ENCODE data around the gene SESTD1.

Gene SESTD1

GRCh38 chr2:179181002-179181401 is 83.6 kb downstream of the SESTD1 start:
- no peak for FAIRE-seq

GRCh38 chr2:179180242-179180641 is 84.4 kb downstream of the SESTD1 start:
- no peak for FAIRE-seq

GRCh38 chr2:179179719-179180118 is 84.9 kb downstream of the SESTD1 start:
- no peak for FAIRE-seq

DNA sequence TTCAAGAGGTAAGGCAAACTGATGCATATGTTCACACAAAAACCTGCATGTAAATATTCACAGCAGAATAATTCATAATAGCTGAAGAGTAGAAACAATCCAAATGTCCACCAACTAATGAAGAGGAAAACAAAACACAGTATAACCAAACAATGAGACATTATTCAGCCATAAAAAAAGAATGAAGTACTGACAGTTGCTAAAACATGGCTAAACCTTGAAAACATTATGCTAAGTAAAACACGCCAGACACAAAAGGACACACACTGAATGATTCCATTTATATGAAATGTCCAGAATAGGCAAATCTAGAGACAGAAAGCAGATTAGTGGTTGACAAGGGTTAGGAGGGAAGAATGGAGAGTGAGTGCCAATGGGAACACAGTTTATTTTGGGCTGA is 86.9 kb downstream of the SESTD1 start:
- no peak for FAIRE-seq

- no peak for FAIRE-seq
Measured at GRCh38 chr2:179174240-179174639, 90.4 kb downstream of the SESTD1 start.

DNA sequence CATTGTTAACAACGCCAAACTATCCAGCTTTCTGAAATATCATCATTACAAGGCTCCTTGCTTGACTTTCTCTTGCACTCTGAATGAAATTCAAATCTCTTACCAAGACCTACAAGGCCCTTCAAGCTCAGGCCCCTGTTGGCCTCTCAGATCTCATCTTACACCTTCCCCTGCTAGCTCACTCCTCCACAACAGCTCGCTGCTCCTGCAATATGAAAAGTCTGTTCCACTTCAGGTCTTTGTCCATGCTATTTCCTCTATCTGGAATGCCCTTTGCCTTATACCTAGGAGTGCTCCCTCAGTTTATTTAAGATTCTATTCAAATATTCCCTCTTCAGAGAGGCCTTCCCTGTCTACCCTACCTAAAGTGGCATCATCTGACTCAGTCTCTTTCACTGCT is 91.7 kb downstream of the SESTD1 start:
- no peak for FAIRE-seq

- no peak for FAIRE-seq
Measured at GRCh38 chr2:179171371-179171770, 93.3 kb downstream of the SESTD1 start.

DNA sequence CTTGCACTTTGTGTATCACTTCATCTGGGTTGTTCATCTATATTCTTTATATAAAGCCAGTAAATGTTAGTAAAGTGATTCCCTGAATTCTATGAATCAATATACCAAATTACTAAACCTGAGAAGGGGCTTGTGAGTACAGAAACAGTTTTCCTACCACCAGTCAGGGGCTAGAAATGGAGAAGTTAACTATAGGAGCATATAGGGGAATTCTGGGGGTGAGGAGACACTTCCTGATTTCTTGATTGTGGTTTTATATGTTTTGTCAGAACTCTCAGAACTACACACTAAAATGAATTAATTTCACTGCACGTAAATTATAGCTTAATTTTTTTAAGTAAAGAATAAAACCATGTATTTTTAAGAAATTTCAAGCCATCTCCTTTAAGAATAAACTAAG is 93.7 kb downstream of the SESTD1 start:
- FAIRE-seq = no peak

DNA sequence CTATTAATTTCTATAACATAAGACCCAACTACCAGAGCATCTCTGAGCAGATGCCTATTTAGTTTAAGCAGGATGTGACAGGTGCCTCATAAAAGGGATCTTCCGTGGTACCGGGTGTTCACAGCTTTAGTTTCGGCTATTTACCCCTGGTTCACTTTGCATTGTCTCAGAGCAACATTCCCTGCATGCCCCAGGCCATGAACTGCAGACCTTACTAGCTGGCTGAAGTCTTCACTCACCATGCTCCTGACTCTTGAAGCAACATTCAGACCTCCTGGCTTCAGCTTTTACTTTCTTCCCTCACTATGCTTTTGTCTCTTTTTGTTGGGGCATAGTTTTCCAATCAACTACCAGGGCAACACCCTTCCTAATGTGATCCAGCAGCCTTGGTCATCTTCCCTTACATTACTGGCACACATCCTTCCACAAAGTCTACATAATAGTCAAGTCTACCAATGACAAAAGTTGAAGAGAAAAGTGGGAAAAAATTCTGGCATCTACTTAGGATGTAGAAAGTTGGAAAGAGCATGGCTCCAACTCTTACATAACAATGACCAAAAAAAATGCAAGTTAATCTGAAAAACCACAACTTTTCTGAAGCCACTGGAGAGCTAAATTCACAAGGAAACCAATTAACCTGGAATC is 99.2 kb downstream of the SESTD1 start:
- FAIRE-seq = no peak

GRCh38 chr2:179141206-179141605 is 123.4 kb downstream of the SESTD1 start:
- no peak for FAIRE-seq

GRCh38 chr2:179140571-179140970 is 124.1 kb downstream of the SESTD1 start:
- no peak for FAIRE-seq

GRCh38 chr2:179139506-179139905 is 125.1 kb downstream of the SESTD1 start:
- FAIRE-seq = no peak

GRCh38 chr2:179137200-179137759 is 127.4 kb downstream of the SESTD1 start:
- no peak for FAIRE-seq

DNA sequence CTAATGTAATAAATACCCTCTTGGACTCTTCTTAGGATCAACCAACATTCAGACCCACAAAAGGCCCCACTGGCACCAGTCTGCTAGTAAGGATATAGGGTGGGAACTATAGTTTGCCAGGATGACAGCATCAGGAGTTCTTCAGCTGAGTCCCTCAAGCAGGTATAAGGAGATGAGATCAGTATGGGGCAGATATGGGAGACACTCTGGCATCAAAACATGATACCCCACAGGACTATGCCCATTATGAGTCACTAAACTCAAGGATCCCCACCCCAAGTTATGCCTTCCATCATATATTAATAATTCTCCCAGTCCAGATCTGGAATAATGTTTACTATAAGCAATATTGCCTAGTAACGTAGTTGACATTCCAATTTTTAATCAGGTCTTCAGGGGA is 131.6 kb downstream of the SESTD1 start:
- FAIRE-seq = no peak

GRCh38 chr2:179132076-179132475 is 132.6 kb downstream of the SESTD1 start:
- no peak for FAIRE-seq

DNA sequence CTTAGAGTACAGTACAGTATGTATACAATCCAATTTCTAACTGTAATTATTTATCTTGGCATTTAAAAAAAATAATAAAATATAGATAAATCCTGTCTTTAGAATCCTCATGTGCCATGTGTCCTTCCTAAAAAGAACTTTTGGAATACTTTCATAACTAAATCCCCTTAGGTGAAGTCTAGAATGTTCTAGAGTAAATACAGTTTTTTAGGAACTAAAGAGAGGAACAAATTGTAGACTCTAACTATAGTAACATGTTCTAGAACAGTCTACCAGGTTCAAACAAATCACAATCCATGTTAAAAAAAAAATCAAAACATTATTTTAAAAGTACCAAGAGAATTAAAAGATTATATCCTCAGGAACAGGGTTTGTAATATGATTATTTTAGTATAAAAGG is 134.1 kb downstream of the SESTD1 start:
- no peak for FAIRE-seq

DNA sequence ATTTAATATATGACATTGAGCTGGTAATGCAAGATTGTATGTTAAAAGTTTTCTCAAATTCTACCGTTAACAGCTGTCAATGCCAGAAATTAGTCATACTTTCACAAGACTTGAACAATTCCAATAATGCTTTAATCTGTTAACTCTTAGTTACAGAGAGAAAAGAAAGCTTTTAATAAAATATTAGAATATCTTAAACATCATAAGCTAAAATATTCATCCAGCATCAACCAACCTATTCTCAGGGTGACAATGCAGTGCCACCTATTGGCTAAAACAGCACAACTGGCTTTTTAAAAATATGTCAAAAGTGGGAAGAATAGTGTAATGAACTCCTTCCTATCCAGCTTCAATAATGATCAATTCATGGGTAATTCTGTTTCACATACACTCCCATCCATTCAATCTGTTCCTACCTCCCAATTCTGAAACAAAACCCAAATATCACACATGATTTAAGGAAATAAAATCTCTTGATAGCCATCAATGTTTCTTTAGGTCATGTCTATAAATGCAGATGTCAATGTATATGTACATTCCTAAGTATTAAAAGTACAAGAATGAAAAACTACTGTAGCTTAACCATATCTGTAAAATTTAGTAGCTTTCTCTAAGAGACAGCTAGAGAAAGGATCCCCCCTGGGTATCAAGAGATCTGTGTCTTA is 134.9 kb downstream of the SESTD1 start:
- FAIRE-seq = peak; percentile 73

- no peak for FAIRE-seq
Measured at GRCh38 chr2:179125404-179125803, 139.2 kb downstream of the SESTD1 start.

GRCh38 chr2:179124282-179124681 is 140.3 kb downstream of the SESTD1 start:
- no peak for FAIRE-seq

GRCh38 chr2:179123272-179123662 is 141.4 kb downstream of the SESTD1 start:
- FAIRE-seq = no peak

- no peak for FAIRE-seq
Measured at GRCh38 chr2:179107737-179108136, 156.9 kb downstream of the SESTD1 start.

- FAIRE-seq = no peak
Measured at GRCh38 chr2:179106676-179107428, 157.8 kb downstream of the SESTD1 start.

DNA sequence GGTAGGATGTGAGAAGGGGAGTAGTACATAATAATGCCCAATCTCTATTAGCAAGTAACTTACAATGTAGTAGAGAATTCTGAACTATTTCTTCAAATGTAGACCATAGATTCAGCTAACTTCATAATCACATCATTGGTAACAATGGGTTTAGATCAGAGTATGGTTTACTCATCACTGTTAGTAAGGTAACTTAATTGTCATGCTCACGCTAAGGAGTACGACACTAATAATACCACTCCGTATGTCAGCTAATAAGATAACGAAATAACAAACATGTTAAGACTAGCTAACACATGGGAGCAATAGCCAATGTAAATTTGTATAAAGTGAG is 158.3 kb downstream of the SESTD1 start:
- no peak for FAIRE-seq

DNA sequence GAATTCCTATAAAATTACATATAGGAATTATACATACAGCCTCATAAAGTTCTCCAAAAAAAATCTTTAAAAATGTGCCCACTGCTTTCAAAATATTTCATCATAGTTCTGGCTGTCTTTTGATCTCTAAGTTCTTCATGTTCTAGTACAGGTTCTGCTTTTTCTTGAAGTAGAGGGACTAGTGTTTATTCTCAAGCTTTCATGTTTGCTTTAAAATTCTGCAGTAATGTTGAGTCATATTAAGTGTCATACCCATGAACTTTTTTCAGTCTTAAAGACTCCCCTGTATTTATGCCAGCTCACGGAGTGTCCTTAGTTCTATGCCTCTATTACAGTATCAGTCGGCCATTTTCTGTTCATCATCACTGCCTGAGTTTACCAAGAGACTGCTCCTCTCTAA is 159.9 kb downstream of the SESTD1 start:
- FAIRE-seq = no peak
